ENCODE measurements around the gene KCNK15.

KCNK15 gene

DNA sequence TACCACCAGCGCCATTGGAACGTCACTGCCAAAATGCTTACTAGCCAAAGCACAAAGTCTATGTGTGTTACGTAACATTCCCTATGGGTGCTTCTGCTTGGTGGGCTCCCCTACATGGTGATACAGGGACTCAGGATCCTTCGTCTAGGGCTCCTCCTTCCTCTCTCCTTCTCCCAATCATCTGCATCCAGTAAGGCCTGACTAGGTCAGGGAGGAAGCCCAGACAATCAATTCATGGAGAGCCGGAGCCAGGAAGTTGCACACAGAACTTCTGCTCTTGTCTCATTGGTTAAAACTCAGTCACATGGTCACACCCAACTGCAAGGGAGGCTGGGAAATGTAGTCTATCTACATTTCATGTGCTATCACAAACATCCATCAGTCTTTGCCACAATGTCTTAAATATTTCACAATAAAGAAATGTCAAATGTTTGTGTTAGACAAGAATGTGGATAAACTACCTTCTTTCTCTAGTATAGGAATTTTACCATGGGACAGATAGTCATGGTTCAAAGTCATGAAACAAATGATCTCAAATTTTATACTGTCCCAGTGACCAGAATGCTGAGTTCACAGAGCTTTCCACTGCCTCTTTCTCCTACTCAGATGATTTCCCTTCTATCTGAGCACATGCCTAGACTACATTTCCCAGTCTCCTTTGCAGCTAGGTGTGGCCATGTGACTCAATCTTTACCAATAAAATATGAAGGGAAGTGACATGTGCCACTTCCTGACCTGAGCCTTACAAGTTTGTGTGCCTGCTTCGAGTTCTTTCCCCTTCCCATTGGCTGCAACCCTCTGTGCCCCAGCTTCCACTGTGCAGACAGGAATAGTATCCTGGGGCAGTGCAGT lies 9.3 kb upstream of the KCNK15 start:
- FAIRE-seq: no peak

DNA sequence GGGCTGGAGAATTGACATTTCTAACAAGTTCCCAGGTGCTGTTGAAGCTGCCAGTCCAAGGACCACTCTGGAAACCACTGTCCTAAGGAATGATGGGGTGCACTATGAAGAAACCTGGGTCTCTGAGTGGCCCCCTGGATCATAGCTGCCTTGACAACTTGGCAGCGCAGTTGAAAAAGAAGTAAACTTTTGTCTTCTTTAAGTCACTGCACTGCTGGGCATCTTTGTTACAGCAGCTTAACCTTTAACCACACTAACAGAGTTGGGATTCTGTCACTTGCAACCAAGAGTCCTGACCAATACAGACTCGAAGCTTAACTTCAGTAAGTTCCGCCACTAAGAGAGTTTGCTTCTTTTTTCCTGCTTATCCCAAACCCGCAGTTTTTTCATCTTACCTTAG lies 8.5 kb upstream of the KCNK15 start:
- no peak for FAIRE-seq

DNA sequence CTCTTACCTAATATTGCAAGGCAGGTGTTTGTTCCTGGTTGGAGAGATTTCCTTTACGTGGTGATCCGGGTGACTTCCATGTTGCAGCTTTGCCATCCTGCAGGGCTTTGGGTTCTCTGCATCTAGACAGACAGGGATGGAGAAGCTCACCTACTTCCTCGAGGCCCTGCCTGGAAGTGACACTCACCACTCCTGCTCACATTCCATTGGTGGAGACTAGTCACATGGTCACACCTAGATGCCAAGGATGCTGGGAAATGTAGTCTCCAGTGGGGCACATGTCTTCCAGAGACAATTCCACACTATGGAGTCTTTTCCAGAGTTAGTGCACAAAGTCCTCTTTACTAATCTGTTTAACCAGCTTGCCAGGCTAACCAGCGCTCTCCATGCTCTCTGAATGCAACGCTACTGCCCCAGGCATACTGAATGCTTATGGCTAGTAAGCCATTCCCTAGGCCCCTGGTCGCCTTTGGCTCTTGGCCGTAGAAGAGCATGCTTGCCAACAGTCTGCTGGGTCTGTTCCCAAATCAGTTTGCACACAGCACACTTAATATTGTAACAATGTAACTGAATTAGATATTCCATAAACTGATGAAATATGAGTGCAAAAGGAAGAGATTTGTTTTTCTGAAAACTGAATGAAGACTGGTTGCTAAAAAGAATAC lies 6.7 kb upstream of the KCNK15 start:
- no peak for FAIRE-seq

DNA sequence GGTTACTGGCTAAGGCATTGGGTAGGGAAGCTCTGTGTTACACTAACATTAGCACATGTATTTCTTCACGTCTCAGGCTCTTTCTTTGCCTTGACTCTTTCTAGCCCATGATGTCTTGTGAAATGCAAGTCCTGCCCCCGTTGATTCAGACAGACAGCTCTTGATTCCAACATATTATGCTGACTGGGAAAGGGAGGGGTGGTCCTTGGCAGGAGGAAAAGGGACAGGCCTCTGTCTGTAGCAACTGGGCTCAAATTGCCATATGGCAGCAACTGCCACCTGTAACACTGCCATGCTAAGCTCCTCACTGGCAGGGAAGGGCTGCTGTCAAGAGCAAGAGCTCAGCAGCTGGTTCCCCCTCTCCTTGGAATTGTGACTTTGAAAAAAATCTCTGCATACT lies 5.7 kb upstream of the KCNK15 start:
- no peak for FAIRE-seq

DNA sequence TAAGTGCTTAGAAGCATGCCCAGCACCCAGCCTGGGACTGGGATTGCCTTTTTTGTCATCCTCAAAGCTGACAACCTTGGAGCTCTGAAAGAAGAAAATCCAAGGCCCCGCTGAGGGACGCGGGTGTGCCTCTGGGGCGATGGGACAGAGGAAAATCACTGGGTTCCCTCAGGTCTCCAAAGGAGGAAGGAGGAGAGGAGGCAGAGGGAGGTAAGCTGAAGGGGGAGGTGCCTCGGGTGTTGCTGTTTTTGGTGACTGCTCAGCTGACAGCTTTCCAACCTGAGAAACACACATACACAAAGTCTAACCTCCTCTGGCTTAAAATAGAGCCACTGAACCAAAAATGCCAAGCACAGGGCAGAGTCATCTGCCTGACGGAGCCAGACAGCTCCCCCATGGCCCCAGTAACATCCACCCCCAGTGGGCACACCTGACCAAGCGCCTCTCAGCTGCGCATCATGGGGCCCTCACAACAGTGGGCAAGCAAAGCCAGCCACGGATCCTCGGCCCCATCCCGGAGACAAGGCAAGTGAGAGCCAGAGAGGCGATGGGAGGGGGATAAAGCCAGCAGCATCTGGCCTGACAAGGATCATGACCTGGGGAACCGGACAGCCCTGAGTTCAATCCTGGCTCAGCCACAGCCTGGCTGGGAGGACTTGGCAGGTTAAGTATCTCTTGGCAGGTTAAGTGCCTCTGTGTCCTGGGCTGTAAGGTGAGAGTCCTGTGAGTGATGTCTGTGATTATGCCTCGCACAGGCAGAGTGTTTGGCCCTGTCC lies 3.2 kb upstream of the KCNK15 start:
- FAIRE-seq: no peak

GRCh38 chr20:44743080-44743701 lies 2.5 kb upstream of the KCNK15 start:
- no peak for FAIRE-seq

DNA sequence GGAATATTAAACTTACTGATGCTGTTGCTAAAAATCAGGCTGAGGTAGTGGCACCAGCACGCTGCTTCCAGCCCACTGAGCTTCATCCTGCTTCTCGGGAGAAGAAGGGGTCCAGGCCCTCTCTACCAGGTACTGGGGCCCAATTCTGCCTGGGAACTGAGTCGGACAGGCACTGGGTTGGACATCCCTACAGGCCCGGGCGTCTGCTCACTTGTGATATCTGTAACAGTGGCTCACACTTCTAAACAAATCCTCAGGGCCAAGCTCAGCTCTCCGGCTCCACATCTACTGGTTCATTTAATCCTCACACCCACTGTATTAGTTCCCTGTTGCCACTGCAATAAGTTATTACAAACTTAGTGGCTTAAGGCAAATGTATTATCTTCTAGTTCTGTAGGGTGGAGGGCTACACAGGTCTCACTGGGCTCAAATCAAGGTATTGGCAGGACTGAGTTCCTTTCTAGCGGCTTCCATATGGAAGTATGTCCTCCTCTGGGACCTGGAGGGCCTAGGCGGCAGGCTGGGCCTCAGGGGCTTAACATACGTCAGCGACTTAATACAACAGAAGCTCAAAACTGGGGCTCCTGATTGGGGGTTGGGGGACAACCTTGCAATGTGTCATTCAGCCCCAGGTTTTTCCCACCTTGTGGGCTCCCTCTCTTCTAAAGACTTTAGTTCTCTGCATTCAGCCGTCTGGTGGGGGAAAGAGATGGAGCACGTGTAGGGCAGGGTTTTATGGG lies 1.6 kb upstream of the KCNK15 start:
- FAIRE-seq: no peak

- no peak for FAIRE-seq
These were observed 505 bp upstream of the KCNK15 start for GRCh38 chr20:44745122-44745597.

DNA sequence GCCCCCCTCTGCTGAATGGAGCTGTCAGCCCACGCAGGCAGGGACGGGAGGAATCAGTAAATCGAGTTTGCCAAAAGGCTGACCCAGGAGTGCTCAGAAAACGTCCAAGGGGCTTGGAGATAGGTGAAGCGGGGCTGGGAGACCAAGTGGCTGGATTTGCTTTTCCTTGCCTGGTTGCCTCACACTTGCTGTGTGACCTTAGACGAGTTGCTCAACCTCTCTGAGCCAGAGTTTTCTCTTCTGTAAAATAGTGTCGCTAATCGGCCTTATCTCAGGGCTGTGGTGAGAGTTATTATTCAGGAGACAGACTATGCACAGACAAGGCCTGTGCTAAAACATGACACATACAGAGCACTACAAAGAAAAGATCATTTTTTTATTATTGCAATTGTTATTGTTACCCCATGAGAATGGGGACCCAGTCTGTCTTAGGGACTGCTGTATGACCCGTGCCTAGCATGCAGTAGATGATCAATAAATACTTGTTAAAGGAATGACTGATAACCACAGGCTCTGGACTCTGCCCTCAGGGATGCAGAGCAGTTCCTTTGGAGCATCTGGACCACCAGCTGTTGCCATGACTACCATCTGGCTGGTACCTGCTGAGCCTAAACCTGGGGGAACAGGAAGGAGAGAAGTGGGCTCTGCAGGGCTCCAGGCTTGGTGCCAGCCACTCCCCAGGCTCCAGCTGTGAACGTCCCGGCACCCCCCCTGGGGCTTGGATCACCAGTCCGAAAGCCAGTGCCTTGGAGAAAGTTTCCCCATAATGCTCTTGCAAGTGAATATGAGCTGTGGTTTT lies 901 bp downstream of the KCNK15 start:
- no peak for FAIRE-seq

DNA sequence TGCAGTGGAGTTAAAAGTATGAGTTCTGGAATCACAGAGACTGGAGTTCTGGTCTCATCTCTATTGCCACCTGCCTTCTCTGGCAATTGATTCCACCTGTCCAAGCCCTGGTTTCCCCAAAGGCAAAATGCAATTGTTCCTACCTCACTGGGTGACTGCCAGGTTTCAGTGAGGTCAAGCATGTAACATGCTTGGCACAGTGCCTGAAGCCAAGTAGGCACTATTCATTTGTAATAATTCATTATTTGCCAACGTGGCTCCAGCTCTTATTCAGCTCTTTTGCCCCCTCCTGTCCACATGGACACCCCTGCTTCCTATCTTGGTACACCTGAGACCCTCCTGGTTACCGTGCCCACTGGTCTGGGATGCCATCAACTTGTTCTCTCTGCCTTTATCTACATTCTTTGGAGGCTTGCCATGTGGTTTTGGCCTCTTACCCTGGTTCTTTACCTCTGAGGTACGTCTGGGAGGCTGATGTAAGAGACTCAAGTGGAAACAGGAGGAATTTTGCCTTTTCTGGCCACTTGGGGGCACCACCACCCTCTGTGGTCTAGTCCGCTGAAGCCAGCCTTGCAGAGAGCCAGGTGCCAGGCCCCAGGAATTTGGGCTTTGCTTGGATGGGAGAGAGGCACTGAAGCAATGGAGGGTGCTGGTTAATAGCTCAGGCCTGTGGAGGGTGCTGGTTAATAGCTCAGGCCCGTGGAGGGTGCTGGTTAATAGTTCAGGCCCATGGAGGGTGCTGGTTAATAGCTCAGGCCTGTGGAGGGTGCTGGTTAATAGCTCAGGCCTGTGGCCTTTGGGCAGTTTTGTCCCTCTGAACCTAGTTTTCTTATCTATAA lies 1.7 kb downstream of the KCNK15 start:
- FAIRE-seq: peak; percentile 64

GRCh38 chr20:44748005-44748370 lies 2.3 kb downstream of the KCNK15 start:
- no peak for FAIRE-seq

DNA sequence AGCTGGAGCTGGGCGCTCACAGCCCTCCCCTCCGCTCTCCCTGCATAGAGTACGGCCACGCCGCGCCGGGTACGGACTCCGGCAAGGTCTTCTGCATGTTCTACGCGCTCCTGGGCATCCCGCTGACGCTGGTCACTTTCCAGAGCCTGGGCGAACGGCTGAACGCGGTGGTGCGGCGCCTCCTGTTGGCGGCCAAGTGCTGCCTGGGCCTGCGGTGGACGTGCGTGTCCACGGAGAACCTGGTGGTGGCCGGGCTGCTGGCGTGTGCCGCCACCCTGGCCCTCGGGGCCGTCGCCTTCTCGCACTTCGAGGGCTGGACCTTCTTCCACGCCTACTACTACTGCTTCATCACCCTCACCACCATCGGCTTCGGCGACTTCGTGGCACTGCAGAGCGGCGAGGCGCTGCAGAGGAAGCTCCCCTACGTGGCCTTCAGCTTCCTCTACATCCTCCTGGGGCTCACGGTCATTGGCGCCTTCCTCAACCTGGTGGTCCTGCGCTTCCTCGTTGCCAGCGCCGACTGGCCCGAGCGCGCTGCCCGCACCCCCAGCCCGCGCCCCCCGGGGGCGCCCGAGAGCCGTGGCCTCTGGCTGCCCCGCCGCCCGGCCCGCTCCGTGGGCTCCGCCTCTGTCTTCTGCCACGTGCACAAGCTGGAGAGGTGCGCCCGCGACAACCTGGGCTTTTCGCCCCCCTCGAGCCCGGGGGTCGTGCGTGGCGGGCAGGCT lies 4.6 kb downstream of the KCNK15 start:
- FAIRE-seq: no peak

- FAIRE-seq: no peak
These were observed 6.7 kb downstream of the KCNK15 start for GRCh38 chr20:44752099-44752931.

DNA sequence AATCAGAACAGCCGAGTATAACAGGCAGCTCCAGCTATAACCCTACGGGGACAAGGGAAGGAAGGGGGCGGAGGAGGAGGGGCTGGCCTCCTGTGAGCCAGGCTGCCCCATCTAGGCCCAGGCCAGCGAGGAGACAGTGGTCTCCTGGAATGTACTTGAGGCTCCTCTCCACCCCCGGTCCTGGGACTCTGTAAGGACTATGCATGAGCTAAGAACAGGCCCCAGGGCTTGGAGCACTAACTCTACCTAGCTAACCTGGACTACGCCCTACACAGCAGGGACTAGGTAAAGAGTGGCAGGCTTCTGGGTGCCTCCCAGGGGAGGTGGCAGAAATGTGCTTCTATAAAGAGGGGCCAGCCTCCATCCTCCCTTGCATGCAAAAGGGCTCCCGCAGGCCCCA lies 8.9 kb downstream of the KCNK15 start:
- no peak for FAIRE-seq

DNA sequence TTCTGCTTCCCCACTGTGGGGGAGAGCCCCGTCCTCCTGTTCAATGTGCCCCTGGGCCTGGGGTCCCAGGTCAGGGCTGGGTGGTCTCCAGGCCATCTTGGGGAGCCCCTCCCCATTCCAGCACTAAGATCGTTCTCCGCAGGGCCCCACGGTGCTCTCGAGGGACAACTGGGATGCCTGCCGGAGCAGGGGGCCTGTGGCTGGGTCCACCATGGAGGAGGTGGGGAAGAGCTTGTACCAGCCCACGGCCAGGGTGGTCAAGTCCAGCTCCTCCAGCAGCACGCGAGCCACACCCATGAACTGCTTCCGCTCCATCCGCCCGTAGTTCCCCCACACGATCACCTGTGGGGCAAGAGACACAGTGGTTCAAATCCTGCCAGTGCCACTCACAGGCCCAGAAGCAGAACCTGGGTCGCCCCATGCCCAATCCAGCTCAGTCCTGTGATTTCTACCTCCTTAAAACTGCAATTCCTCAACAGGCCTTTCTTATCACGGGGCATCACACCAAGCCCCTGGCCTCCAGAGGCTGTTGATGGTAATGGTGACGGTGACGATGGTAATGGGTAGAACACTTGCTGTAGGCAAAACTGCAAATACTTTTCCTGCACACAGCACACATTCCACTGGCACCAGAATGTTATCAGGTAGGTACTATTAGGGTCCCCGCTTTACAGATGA lies 10.5 kb downstream of the KCNK15 start:
- FAIRE-seq: no peak

DNA sequence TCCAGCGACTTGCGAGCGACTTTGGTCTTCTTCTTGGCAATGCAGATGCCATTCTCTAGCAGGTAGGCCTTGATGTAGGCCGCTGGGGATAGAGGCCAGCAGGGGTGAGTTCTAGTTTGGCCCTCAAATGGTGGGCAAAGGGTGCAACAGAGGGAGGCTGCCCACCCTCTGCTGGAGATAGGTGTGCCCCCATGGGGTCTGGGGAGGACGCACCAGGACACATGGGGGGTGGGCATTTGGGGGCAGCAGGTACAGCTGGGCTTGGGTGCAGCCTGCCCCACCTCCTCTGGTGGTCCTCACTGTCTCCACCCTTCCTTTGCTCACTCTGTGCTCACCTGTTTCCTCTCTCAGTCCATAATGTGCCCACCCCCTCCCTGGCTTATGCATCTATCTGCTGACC lies 11.3 kb downstream of the KCNK15 start:
- FAIRE-seq: no peak

- FAIRE-seq: no peak
These were observed 12.8 kb downstream of the KCNK15 start for GRCh38 chr20:44758247-44759101.

Measured in islet of Langerhans (tissue), 1 donor.